Measurements from ENCODE around the gene ACOT12. TPM values are rescaled to one million over a fixed set of nuclear protein-coding genes. Genes with fewer than 3 reads are reported as not detected.

ACOT12 gene
- total RNA-seq, 1 experiment from 2014 or later: not detected

DNA sequence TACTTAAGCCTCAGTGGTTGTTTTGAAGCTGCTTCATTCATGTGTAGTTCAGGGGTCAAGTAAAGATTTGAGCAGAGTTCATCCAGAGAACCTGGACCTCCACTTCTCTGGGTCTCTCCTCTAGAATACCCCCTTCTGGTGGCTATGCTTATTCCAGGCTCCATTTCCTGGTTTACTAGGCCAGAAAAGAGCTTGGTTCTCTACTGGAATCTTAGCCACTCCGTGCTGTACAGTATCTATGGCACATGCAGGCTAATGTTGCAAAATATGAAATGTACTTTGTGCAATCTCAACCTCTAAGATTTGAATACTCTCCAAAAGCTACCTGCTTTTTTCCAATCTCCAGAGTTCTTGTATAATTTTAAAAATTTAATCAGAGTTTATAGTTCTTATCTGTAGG is 110.0 kb downstream of the ACOT12 start:
- no peaks in the 10 kb centered on the region for H3K9me3 ChIP-seq (ENCODE audit: control insufficient read depth, low read depth, low read length)
- no peak overlapping the region for H3K9ac ChIP-seq (ENCODE audit: extremely low read depth, insufficient read length, low read length)
- H2BK20ac ChIP-seq (ENCODE audit: low read depth, low read length, poor library complexity, severe bottlenecking): no peak overlapping the region
- no peak overlapping the region for H3K4me2 ChIP-seq (ENCODE audit: insufficient read depth, insufficient read length, low read length)
- H2BK120ac ChIP-seq (ENCODE audit: low read depth, low read length, poor library complexity, severe bottlenecking): no peak overlapping the region
- no peak overlapping the region for H3K18ac ChIP-seq (ENCODE audit: insufficient read length, low read depth, low read length)
- Mint-ChIP-seq H3K27me3 (ENCODE audit: low read depth) (peaks cover 2% of the 10 kb centered on the region; the same call in 1 of the 2 replicates), H3K4me3 (no peak overlapping the region), H3K27ac (no peak overlapping the region), H3K9me3 (peaks cover 3 to 11% of the 10 kb centered on the region in 2 experiments; a peak in 3 of 5 replicates), H3K4me1 (no peaks in the 10 kb centered on the region), H3K36me3 (ENCODE audit: insufficient read depth in 1 of 3, low read depth in 3 of 3) (peaks cover 3 to 10% (median 7%) of the 10 kb centered on the region in 3 experiments; a peak in 5 of 7 replicates)
- no peak overlapping the region for H4K5ac ChIP-seq (ENCODE audit: insufficient read length, low read depth, low read length)
- H2AFZ ChIP-seq (ENCODE audit: low read length): no peak overlapping the region
- H4K91ac ChIP-seq (ENCODE audit: insufficient read length, low read depth, low read length): no peak overlapping the region
- H2AK5ac ChIP-seq (ENCODE audit: insufficient read length, low read length): no peak overlapping the region
- H3T11ph ChIP-seq (ENCODE audit: low read length): no peak overlapping the region
- H3K23me2 ChIP-seq (ENCODE audit: insufficient read length, low read depth, low read length, poor library complexity, severe bottlenecking): no peaks in the 10 kb centered on the region
- no peak for DNase-seq
- no peak overlapping the region for H3K23ac ChIP-seq (ENCODE audit: insufficient read length, low read depth, low read length)
- H3K27me3 ChIP-seq (ENCODE audit: insufficient read depth, low read length): no peaks in the 10 kb centered on the region
- H3K4ac ChIP-seq (ENCODE audit: low read depth, low read length): no peak overlapping the region
- no peak overlapping the region for H3K27ac ChIP-seq (ENCODE audit: insufficient read length, low read depth, low read length)
- no peak overlapping the region for H2BK12ac ChIP-seq (ENCODE audit: insufficient read length, low read depth, low read length)
- no peaks in the 10 kb centered on the region; the same call in 1 of the 2 replicates for H3K4me1 ChIP-seq (ENCODE audit: insufficient read depth, low read length)
- peaks cover 4% of the 10 kb centered on the region; the same call in 1 of the 2 replicates for H3K79me2 ChIP-seq (ENCODE audit: insufficient read depth, low read length)
- no peak overlapping the region for H2BK5ac ChIP-seq (ENCODE audit: insufficient read length, low read length)
- no peak overlapping the region for H2BK15ac ChIP-seq (ENCODE audit: low read depth, low read length)
- no peak overlapping the region for H3K14ac ChIP-seq (ENCODE audit: insufficient read depth, low read length)
- H4K8ac ChIP-seq (replicated peaks; ENCODE audit: insufficient read length, low read depth, low read length): no peak overlapping the region
- WGBS (ENCODE audit: extremely low coverage, insufficient read length, low lambda C conversion rate): no CpG with 5 or more reads among the region's 1 CpG
- H4K20me1 ChIP-seq (ENCODE audit: control insufficient read depth, insufficient read depth, insufficient read length): no peaks in the 10 kb centered on the region
- no peaks in the 10 kb centered on the region for H3K79me1 ChIP-seq (ENCODE audit: insufficient read depth, low read depth, low read length, poor library complexity, severe bottlenecking)
- TF ChIP-seq, protein P1, sequence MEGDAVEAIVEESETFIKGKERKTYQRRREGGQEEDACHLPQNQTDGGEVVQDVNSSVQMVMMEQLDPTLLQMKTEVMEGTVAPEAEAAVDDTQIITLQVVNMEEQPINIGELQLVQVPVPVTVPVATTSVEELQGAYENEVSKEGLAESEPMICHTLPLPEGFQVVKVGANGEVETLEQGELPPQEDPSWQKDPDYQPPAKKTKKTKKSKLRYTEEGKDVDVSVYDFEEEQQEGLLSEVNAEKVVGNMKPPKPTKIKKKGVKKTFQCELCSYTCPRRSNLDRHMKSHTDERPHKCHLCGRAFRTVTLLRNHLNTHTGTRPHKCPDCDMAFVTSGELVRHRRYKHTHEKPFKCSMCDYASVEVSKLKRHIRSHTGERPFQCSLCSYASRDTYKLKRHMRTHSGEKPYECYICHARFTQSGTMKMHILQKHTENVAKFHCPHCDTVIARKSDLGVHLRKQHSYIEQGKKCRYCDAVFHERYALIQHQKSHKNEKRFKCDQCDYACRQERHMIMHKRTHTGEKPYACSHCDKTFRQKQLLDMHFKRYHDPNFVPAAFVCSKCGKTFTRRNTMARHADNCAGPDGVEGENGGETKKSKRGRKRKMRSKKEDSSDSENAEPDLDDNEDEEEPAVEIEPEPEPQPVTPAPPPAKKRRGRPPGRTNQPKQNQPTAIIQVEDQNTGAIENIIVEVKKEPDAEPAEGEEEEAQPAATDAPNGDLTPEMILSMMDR (conservative IDR thresholded peaks at IDR 0.05): no peak
- no peak overlapping the region for H3K56ac ChIP-seq (ENCODE audit: insufficient read length, low read depth, low read length)

Other genes starting within 250 kb of the ACOT12 start
- gene CKMT2, start 160.8 kb downstream of the ACOT12 start, total RNA-seq (2021): 1.5 and 1.8 TPM in 2 replicates
- 32.2 and 32.4 TPM in 2 replicates for gene ZCCHC9, start 92.5 kb downstream of the ACOT12 start, total RNA-seq (2021)

Measured in H9 (cell line).